ENCODE data around the gene MYLK4. TPM values are rescaled to one million over a fixed set of nuclear protein-coding genes. Genes with fewer than 3 reads are reported as not detected.
A peak's percentile ranks its signal among the peaks of the same experiment; 100 is the strongest.

MYLK4 gene
- total RNA-seq, 2 experiments from 2014 or later: 0.13 to 0.26 TPM

GRCh38 chr6:2777249-2777648 lies 26.5 kb upstream of the MYLK4 start:
- no peak overlapping the region for H3K27ac Mint-ChIP-seq

GRCh38 chr6:2775003-2775402 lies 24.3 kb upstream of the MYLK4 start:
- no peak for ATAC-seq
- Mint-ChIP-seq H3K9me3 (ENCODE audit: insufficient read depth) (no peaks in the 10 kb centered on the region), H3K27ac (no peak overlapping the region), H3K4me3 (no peak overlapping the region), H3K4me1 (ENCODE audit: low read depth) (peaks cover 27% of the 10 kb centered on the region), H3K27me3 (ENCODE audit: low read depth) (no peaks in the 10 kb centered on the region), H3K36me3 (ENCODE audit: low read depth) (peaks cover 59% of the 10 kb centered on the region)
- POLR2A ChIA-PET: interaction anchor here (0.6 kb wide), 1 partner anchor 1249 kb away, joined by 3 read pairs; no protein-coding TSS in a partner anchor
- CTCF ChIA-PET: interaction anchor here (5.3 kb wide), 1 partner anchor 17 kb away, joined by 31 read pairs; no protein-coding TSS in a partner anchor
- no peak for DNase-seq

More at GRCh38 chr6:2777249-2777648, 26.5 kb upstream of the MYLK4 start:
- no peak overlapping the region for H3K4me3 Mint-ChIP-seq
- no peak for DNase-seq
- peaks cover 45% of the 10 kb centered on the region for H3K36me3 Mint-ChIP-seq (ENCODE audit: low read depth)
- no peak for ATAC-seq
- H3K9me3 Mint-ChIP-seq (ENCODE audit: insufficient read depth): no peaks in the 10 kb centered on the region
- H3K27me3 Mint-ChIP-seq (ENCODE audit: low read depth): no peaks in the 10 kb centered on the region
- H3K4me1 Mint-ChIP-seq (ENCODE audit: low read depth): peaks cover 17% of the 10 kb centered on the region
- ChIA-PET POLR2A (no interaction called here), CTCF (interaction anchor here (1.1 kb wide), 1 partner anchor 11 kb away, joined by 3 read pairs; no protein-coding TSS in a partner anchor)

GRCh38 chr6:2773449-2773848 lies 22.7 kb upstream of the MYLK4 start:
- Mint-ChIP-seq H3K4me3 (no peak overlapping the region), H3K27me3 (ENCODE audit: low read depth) (no peaks in the 10 kb centered on the region), H3K4me1 (ENCODE audit: low read depth) (peaks cover 36% of the 10 kb centered on the region), H3K27ac (no peak overlapping the region), H3K9me3 (ENCODE audit: insufficient read depth) (no peaks in the 10 kb centered on the region), H3K36me3 (ENCODE audit: low read depth) (peaks cover 64% of the 10 kb centered on the region)
- no peak for ATAC-seq
- ChIA-PET CTCF (interaction anchor here (1.1 to 5.3 kb wide), 8 partner anchors 11 to 179 kb away, joined by 3 to 31 read pairs (median 6); no protein-coding TSS in a partner anchor), POLR2A (interaction anchor here (0.7 to 1.3 kb wide), 4 partner anchors 8 to 140 kb away, joined by 3 read pairs; partner anchors contain the start of genes SERPINB1 and WRNIP1)
- DNase-seq: no peak

GRCh38 chr6:2772840-2773239 lies 22.1 kb upstream of the MYLK4 start:
- H3K9me3 Mint-ChIP-seq (ENCODE audit: insufficient read depth): no peaks in the 10 kb centered on the region
- POLR2A ChIA-PET: interaction anchor here (0.8 to 1.3 kb wide), 2 partner anchors 69 to 73 kb away, joined by 3 read pairs; partner anchors contain the start of gene SERPINB1
- H3K36me3 Mint-ChIP-seq (ENCODE audit: low read depth): peaks cover 68% of the 10 kb centered on the region
- H3K27me3 Mint-ChIP-seq (ENCODE audit: low read depth): no peaks in the 10 kb centered on the region
- ATAC-seq (no peak), DNase-seq (no peak)
- H3K4me1 Mint-ChIP-seq (ENCODE audit: low read depth): peaks cover 42% of the 10 kb centered on the region
- CTCF ChIA-PET: interaction anchor here (0.9 to 5.3 kb wide), 10 partner anchors 10 to 180 kb away, joined by 3 to 31 read pairs (median 4); no protein-coding TSS in a partner anchor
- H3K4me3 Mint-ChIP-seq: no peak overlapping the region
- H3K27ac Mint-ChIP-seq: no peak overlapping the region

GRCh38 chr6:2771079-2771478 lies 20.4 kb upstream of the MYLK4 start:
- no peaks in the 10 kb centered on the region for H3K9me3 Mint-ChIP-seq (ENCODE audit: insufficient read depth)
- no peak overlapping the region for H3K27ac Mint-ChIP-seq
- ATAC-seq (no peak), DNase-seq (no peak)
- H3K27me3 Mint-ChIP-seq (ENCODE audit: low read depth): no peaks in the 10 kb centered on the region
- ChIA-PET POLR2A (no interaction called here), CTCF (interaction anchor here (1.4 to 2.1 kb wide), 2 partner anchors 20 to 21 kb away, joined by 4 to 13 read pairs; partner anchors contain the start of gene MYLK4)
- peaks cover 74% of the 10 kb centered on the region for H3K36me3 Mint-ChIP-seq (ENCODE audit: low read depth)
- H3K4me3 Mint-ChIP-seq: no peak overlapping the region
- peaks cover 51% of the 10 kb centered on the region for H3K4me1 Mint-ChIP-seq (ENCODE audit: low read depth)

- Mint-ChIP-seq H3K9me3 (ENCODE audit: insufficient read depth) (no peaks in the 10 kb centered on the region), H3K4me3 (no peak overlapping the region)
- POLR2A ChIA-PET: no interaction called here
Measured at GRCh38 chr6:2770171-2770570, 19.4 kb upstream of the MYLK4 start.

GRCh38 chr6:2768696-2769095 lies 18.0 kb upstream of the MYLK4 start:
- H3K9me3 Mint-ChIP-seq (ENCODE audit: insufficient read depth): no peaks in the 10 kb centered on the region
- peak overlapping the region; percentile 88 for H3K4me3 Mint-ChIP-seq
- H3K36me3 Mint-ChIP-seq (ENCODE audit: low read depth): peaks cover 59% of the 10 kb centered on the region
- ChIA-PET CTCF (interaction anchor here (0.9 to 2.7 kb wide), 13 partner anchors 10 to 483 kb away, joined by 3 to 26 read pairs (median 6); partner anchors contain the start of genes MYLK4 and SERPINB1), POLR2A (interaction anchor here (0.7 to 1.4 kb wide), 4 partner anchors 73 to 299 kb away, joined by 3 to 7 read pairs (median 4); partner anchors contain the start of genes RIPK1 and SERPINB1)
- no peaks in the 10 kb centered on the region for H3K27me3 Mint-ChIP-seq (ENCODE audit: low read depth)
- no peak for ATAC-seq
- no peak for DNase-seq
- H3K4me1 Mint-ChIP-seq (ENCODE audit: low read depth): peaks cover 57% of the 10 kb centered on the region
- H3K27ac Mint-ChIP-seq: peak overlapping the region; percentile 31

More at GRCh38 chr6:2770171-2770570, 19.4 kb upstream of the MYLK4 start:
- DNase-seq (no peak), ATAC-seq (no peak)
- H3K36me3 Mint-ChIP-seq (ENCODE audit: low read depth): peaks cover 69% of the 10 kb centered on the region
- peaks cover 49% of the 10 kb centered on the region for H3K4me1 Mint-ChIP-seq (ENCODE audit: low read depth)
- H3K27me3 Mint-ChIP-seq (ENCODE audit: low read depth): no peaks in the 10 kb centered on the region
- H3K27ac Mint-ChIP-seq: no peak overlapping the region
- CTCF ChIA-PET: interaction anchor here (0.6 to 2.1 kb wide), 6 partner anchors 9 to 32 kb away, joined by 3 to 13 read pairs (median 4); partner anchors contain the start of gene MYLK4

- H3K27me3 Mint-ChIP-seq (ENCODE audit: low read depth): no peaks in the 10 kb centered on the region
- peaks cover 50% of the 10 kb centered on the region for H3K4me1 Mint-ChIP-seq (ENCODE audit: low read depth)
- no peak for ATAC-seq
- ChIA-PET CTCF (interaction anchor here (0.9 to 2.7 kb wide), 20 partner anchors 9 to 483 kb away, joined by 3 to 26 read pairs (median 5); partner anchors contain the start of genes MYLK4 and SERPINB1), POLR2A (interaction anchor here (0.8 to 2.4 kb wide), 6 partner anchors 11 to 300 kb away, joined by 3 to 7 read pairs (median 4); partner anchors contain the start of genes RIPK1 and SERPINB1)
- H3K27ac Mint-ChIP-seq: peak overlapping the region; percentile 18
- no peak for DNase-seq
- peaks cover 51% of the 10 kb centered on the region for H3K36me3 Mint-ChIP-seq (ENCODE audit: low read depth)
- H3K4me3 Mint-ChIP-seq: peak overlapping the region; percentile 88
- H3K9me3 Mint-ChIP-seq (ENCODE audit: insufficient read depth): no peaks in the 10 kb centered on the region
Measured at GRCh38 chr6:2767657-2768524, 17.2 kb upstream of the MYLK4 start.

- H3K9me3 Mint-ChIP-seq (ENCODE audit: insufficient read depth): no peaks in the 10 kb centered on the region
- H3K27ac Mint-ChIP-seq: peak overlapping the region; percentile 90
- H3K4me3 Mint-ChIP-seq: peak overlapping the region; percentile 88
- H3K4me1 Mint-ChIP-seq (ENCODE audit: low read depth): peaks cover 50% of the 10 kb centered on the region
- DNase-seq (no peak), ATAC-seq (no peak)
- H3K27me3 Mint-ChIP-seq (ENCODE audit: low read depth): no peaks in the 10 kb centered on the region
- POLR2A ChIA-PET: interaction anchor here (1.4 to 2.4 kb wide), 3 partner anchors 12 to 174 kb away, joined by 4 to 7 read pairs (median 5); no protein-coding TSS in a partner anchor
- CTCF ChIA-PET: interaction anchor here (1.1 to 2.7 kb wide), 12 partner anchors 9 to 222 kb away, joined by 3 to 26 read pairs (median 6); partner anchors contain the start of genes MYLK4 and SERPINB1
- peaks cover 44% of the 10 kb centered on the region for H3K36me3 Mint-ChIP-seq (ENCODE audit: low read depth)
Measured at GRCh38 chr6:2766767-2767656, 16.3 kb upstream of the MYLK4 start.

- Mint-ChIP-seq H3K36me3 (ENCODE audit: low read depth) (peaks cover 38% of the 10 kb centered on the region), H3K9me3 (ENCODE audit: insufficient read depth) (no peaks in the 10 kb centered on the region), H3K27me3 (ENCODE audit: low read depth) (no peaks in the 10 kb centered on the region), H3K27ac (peak overlapping the region; percentile 97), H3K4me1 (ENCODE audit: low read depth) (peaks cover 53% of the 10 kb centered on the region), H3K4me3 (peak overlapping the region; percentile 88)
- DNase-seq (peak; percentile 54), ATAC-seq (peak; percentile 3)
- CTCF ChIA-PET: interaction anchor here (0.6 to 2.7 kb wide), 19 partner anchors 11 to 223 kb away, joined by 3 to 26 read pairs (median 5); partner anchors contain the start of genes MYLK4 and SERPINB1
- POLR2A ChIA-PET: interaction anchor here (0.7 to 2.4 kb wide), 12 partner anchors 8 to 300 kb away, joined by 3 to 7 read pairs (median 4); partner anchors contain the start of genes MYLK4 and SERPINB1
Measured at GRCh38 chr6:2765896-2766766, 15.4 kb upstream of the MYLK4 start.
